Stimulated activated CD8-positive, alpha-beta memory T cell treated with anti-CD3 and anti-CD28 coated beads, Interleukin-2, amount 100 ng/mL, for 1 hour (primary cell): ENCODE measurements around the gene RXFP2.

Experiments
- DNase-seq, 2 donors: peaks; one replicate each; pipeline ENCODE4 v3.0.0-alpha.2; 2020; ENCODE audit warnings: low read depth in 2 of 2

RXFP2 gene

GRCh38 chr13:31824705-31825517 is 85.6 kb downstream of the RXFP2 start:
- DNase-seq, result no peak

GRCh38 chr13:31826521-31826920 is 87.2 kb downstream of the RXFP2 start:
- DNase-seq, result no peak

GRCh38 chr13:31827707-31828106 is 88.4 kb downstream of the RXFP2 start:
- DNase-seq, result no peak

- no peak for DNase-seq
These were observed 96.6 kb downstream of the RXFP2 start for GRCh38 chr13:31835932-31836331.

GRCh38 chr13:31843044-31843443 is 103.7 kb downstream of the RXFP2 start:
- no peak for DNase-seq

- DNase-seq, result peak; percentile 20 to 45
These were observed 107.0 kb downstream of the RXFP2 start for GRCh38 chr13:31846182-31846938.

- no peak for DNase-seq
These were observed 107.8 kb downstream of the RXFP2 start for GRCh38 chr13:31846961-31847752.

- DNase-seq, result no peak
These were observed 109.3 kb downstream of the RXFP2 start for GRCh38 chr13:31848621-31849020.

- no peak for DNase-seq
These were observed 109.9 kb downstream of the RXFP2 start for GRCh38 chr13:31849206-31849605.

- DNase-seq, result no peak
These were observed 110.8 kb downstream of the RXFP2 start for GRCh38 chr13:31850041-31850555.

GRCh38 chr13:31851216-31851615 is 111.9 kb downstream of the RXFP2 start:
- DNase-seq, result no peak
